Adrenal gland (tissue), 5 donors: ENCODE measurements around the gene CACNA1B.

Experiments used
- POLR2A ChIP-seq, 2 donors: fragments of 450-650 bp; IDR thresholded peaks; one replicate each; pipeline ENCODE4 v1.6.1; 2017; ENCODE audit warnings: antibody characterized with exemption in 2 of 2, mild to moderate bottlenecking in 2 of 2, moderate library complexity in 1 of 2
- TF ChIP-seq, protein P1 (sequence below), 6 experiments: fragments of 450-650 bp in 4 of 6; fragments of 200-600 bp in 2 of 6; sonication (generic) in 1 of 6; IDR thresholded peaks; 1 replicate in 5 of 6; 2 replicates in 1 of 6; pipeline versions ENCODE4 v1.5.1 to v1.8.0; 2016 to 2021; ENCODE audit warnings: antibody characterized with exemption in 6 of 6, mild to moderate bottlenecking in 2 of 6, moderate library complexity in 1 of 6
- donor health status: DM: no; HTN: no; CAD: no.

DNA sequence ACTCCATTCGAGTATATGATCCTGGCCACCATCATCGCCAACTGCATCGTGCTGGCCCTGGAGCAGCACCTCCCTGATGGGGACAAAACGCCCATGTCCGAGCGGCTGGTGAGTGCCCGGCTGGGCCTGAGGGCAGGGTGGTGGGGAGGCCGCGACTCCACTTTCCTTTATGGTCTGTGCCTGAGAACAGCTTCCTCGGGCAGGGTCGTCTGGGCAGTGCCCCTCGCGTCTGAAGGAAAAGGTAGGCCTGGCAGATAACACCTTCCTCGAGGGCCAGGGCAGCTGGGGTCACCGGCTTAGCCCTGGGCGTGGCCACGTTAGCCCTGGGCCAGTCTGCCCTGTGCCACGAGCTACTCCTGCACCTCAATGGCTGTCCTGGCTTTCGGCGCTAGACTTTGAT, 1.5 kb downstream of the CACNA1B start:
- TF ChIP-seq, protein P1, sequence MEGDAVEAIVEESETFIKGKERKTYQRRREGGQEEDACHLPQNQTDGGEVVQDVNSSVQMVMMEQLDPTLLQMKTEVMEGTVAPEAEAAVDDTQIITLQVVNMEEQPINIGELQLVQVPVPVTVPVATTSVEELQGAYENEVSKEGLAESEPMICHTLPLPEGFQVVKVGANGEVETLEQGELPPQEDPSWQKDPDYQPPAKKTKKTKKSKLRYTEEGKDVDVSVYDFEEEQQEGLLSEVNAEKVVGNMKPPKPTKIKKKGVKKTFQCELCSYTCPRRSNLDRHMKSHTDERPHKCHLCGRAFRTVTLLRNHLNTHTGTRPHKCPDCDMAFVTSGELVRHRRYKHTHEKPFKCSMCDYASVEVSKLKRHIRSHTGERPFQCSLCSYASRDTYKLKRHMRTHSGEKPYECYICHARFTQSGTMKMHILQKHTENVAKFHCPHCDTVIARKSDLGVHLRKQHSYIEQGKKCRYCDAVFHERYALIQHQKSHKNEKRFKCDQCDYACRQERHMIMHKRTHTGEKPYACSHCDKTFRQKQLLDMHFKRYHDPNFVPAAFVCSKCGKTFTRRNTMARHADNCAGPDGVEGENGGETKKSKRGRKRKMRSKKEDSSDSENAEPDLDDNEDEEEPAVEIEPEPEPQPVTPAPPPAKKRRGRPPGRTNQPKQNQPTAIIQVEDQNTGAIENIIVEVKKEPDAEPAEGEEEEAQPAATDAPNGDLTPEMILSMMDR (IDR thresholded peaks at IDR 0.05), result no peak
- no peak for TF ChIP-seq POLR2A (IDR thresholded peaks at IDR 0.05)
